Mucosa of gallbladder (tissue), 1 donor: ENCODE data around the gene SEC31A. TPM values are rescaled to one million over a fixed set of nuclear protein-coding genes. Genes with fewer than 3 reads are reported as not detected.

ENCODE experiments used
- DNase-seq: peaks from one replicate; pipeline ENCODE4 v3.0.0-alpha.2; 2020; ENCODE audit warnings: low spot score
- total RNA-seq: library from RNA; stranded (reverse); gene quantifications from one replicate; pipeline ENCODE4 v1.2.1, GENCODE V29; 2021
- donor health status: DM: no; HTN: no; CAD: no.

Gene SEC31A
- total RNA-seq, 1 donor from 2014 or later: 227 TPM

GRCh38 chr4:82797405-82798111 is 93.4 kb downstream of the SEC31A start:
- no peak for DNase-seq

- DNase-seq: no peak
Measured at GRCh38 chr4:82797040-82797404, 93.9 kb downstream of the SEC31A start.

- DNase-seq: no peak
Measured at GRCh38 chr4:82792912-82793649, 97.9 kb downstream of the SEC31A start.

GRCh38 chr4:82791179-82791578 is 99.8 kb downstream of the SEC31A start:
- DNase-seq: no peak

- no peak for DNase-seq
Measured at GRCh38 chr4:82790060-82790660, 100.8 kb downstream of the SEC31A start.

- no peak for DNase-seq
Measured at GRCh38 chr4:82789025-82789776, 101.8 kb downstream of the SEC31A start.

GRCh38 chr4:82787342-82787741 is 103.6 kb downstream of the SEC31A start:
- DNase-seq: no peak

GRCh38 chr4:82786828-82787227 is 104.1 kb downstream of the SEC31A start:
- DNase-seq: no peak

- no peak for DNase-seq
Measured at GRCh38 chr4:82785611-82786400, 105.1 kb downstream of the SEC31A start.

GRCh38 chr4:82784681-82785610 is 106.0 kb downstream of the SEC31A start:
- DNase-seq: no peak

GRCh38 chr4:82782626-82783345 is 108.2 kb downstream of the SEC31A start:
- DNase-seq: no peak

- peak; percentile 83 for DNase-seq
Measured at GRCh38 chr4:82780752-82781231, 110.2 kb downstream of the SEC31A start.

- DNase-seq: no peak
Measured at GRCh38 chr4:82780170-82780751, 110.7 kb downstream of the SEC31A start.

GRCh38 chr4:82779032-82779431 is 111.9 kb downstream of the SEC31A start:
- no peak for DNase-seq

GRCh38 chr4:82777857-82778525 is 113.0 kb downstream of the SEC31A start:
- DNase-seq: no peak

GRCh38 chr4:82776925-82777542 is 113.9 kb downstream of the SEC31A start:
- DNase-seq: no peak

- DNase-seq: no peak
Measured at GRCh38 chr4:82775243-82775642, 115.7 kb downstream of the SEC31A start.

GRCh38 chr4:82774711-82775171 is 116.2 kb downstream of the SEC31A start:
- DNase-seq: no peak
